HG02973 (cell line): ENCODE results near the gene AGTPBP1.
"Not testable (repeated sequence)": the region's sequence is repeated elsewhere in the genome, so short reads cannot be mapped to it uniquely, and the experiment has no call there.

ENCODE experiments used
- ATAC-seq: cut with Tn5 transposase; IDR thresholded peaks from one replicate; pipeline ENCODE4 v1.9.1; 2021; ENCODE audit warnings: moderate library complexity; ENCODE audit not compliant: unreplicated experiment

AGTPBP1 gene, protein sequence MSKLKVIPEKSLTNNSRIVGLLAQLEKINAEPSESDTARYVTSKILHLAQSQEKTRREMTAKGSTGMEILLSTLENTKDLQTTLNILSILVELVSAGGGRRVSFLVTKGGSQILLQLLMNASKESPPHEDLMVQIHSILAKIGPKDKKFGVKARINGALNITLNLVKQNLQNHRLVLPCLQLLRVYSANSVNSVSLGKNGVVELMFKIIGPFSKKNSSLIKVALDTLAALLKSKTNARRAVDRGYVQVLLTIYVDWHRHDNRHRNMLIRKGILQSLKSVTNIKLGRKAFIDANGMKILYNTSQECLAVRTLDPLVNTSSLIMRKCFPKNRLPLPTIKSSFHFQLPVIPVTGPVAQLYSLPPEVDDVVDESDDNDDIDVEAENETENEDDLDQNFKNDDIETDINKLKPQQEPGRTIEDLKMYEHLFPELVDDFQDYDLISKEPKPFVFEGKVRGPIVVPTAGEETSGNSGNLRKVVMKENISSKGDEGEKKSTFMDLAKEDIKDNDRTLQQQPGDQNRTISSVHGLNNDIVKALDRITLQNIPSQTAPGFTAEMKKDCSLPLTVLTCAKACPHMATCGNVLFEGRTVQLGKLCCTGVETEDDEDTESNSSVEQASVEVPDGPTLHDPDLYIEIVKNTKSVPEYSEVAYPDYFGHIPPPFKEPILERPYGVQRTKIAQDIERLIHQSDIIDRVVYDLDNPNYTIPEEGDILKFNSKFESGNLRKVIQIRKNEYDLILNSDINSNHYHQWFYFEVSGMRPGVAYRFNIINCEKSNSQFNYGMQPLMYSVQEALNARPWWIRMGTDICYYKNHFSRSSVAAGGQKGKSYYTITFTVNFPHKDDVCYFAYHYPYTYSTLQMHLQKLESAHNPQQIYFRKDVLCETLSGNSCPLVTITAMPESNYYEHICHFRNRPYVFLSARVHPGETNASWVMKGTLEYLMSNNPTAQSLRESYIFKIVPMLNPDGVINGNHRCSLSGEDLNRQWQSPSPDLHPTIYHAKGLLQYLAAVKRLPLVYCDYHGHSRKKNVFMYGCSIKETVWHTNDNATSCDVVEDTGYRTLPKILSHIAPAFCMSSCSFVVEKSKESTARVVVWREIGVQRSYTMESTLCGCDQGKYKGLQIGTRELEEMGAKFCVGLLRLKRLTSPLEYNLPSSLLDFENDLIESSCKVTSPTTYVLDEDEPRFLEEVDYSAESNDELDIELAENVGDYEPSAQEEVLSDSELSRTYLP

DNA sequence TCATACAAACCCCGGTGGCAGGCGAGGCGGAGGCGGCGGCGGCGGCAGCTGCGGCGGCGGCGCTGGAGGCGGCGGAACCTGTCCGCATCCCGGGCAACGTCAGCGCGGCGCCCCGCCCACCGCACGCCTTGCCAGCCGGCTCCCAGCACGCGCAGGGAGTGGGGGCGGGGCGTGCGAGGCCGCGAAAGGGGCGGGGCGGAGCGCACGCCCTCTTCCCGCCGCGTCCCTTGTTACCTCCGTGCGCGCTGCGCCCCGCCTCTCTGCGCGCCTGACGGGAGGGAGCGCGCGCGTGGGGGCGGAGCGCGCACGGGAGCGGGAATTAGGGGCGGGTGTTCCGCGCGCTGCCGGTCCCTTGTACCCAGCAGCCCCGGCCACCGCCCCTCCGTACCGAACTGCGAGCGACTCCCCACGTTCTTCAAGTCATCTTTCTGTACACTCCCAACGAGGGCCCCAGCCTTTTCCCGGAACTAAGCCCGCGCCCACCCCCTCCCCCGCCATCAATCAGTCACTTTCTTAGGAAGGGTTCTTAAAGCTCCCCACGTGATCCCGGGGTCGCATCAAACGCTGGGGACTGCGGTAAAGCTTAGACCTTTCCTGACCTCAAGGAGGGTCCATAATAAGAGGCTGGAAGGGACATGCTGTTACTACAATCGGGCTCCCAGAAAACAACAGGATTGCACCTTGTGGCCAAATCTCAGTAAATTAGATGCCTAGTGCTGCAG is at the start of gene AGTPBP1:
TSS of gene AGTPBP1 (minus strand) at position 80 of the 722 bp plus-strand sequence. CDS start 29,421 bp downstream, outside the sequence.
- peak; percentile 71 for ATAC-seq

DNA sequence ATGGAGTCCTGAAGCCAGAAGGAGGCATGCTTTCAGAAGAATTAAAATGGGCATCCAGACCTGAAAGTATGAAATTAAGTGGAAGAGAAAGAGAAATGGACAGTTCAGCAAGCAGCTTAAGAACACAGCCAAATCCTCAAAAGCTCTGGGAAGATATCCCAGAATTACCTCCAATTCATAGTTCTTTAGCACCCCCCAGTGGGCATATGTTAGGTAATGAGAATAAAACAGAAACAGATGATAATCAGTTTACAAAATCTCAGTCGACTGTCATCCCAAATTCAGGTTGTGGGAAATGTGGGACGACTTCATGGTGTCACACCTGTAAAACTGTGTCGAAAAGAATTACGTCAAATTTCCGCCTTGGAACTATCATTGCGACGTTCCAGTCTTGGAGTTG is 44.4 kb upstream of the AGTPBP1 start:
- ATAC-seq: not testable (repeated sequence)

DNA sequence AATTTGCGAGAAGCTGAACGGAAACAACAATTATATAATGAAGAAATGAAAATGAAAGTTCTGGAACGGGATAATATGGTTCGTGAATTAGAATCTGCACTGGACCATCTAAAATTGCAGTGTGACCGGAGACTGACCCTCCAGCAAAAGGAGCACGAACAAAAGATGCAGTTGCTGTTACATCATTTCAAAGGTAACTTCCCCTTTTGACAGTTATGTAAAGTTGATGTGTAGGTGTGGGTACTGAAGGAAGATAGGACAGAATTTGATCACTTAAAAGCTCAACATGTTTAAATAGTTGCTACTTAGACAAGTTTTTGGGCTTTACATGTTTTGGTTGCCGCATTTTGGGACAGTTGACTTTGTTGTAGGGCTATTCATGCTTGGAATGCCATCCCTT is 32.1 kb upstream of the AGTPBP1 start:
- ATAC-seq: not testable (repeated sequence)

DNA sequence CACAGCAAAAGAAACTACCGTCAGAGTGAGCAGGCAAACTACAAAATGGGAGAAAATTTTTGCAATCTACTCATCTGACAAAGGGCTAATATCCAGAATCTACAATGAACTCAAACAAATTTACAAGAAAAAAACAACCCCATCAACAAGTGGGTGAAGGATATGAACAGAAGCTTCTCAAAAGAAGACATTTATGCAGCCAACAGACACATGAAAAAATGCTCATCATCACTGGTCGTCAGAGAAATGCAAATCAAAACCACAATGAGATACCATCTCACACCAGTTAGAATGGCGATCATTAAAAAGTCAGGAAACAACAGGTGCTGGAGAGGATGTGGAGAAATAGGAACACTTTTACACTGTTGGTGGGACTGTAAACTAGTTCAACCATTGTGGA is 20.0 kb upstream of the AGTPBP1 start:
- ATAC-seq: not testable (repeated sequence)

DNA sequence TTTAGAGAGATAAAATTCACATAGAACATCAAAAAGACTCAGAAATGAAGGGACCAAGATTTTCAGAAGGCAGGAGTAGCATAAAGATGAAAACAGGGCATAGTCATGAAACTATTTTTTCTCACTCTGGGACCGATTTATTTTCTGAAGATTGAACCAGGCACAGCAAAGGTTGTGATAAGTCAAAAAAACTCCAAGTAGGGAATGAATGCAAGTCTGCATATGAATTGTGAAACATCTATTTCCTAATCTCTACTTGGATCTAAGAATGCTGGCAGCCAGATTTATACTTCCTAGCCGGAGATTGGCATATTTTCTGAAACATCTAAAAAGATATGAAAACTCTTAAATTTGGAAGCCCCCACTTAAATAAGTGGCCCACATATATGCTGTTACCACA is 16.0 kb upstream of the AGTPBP1 start:
- not testable (repeated sequence) for ATAC-seq

DNA sequence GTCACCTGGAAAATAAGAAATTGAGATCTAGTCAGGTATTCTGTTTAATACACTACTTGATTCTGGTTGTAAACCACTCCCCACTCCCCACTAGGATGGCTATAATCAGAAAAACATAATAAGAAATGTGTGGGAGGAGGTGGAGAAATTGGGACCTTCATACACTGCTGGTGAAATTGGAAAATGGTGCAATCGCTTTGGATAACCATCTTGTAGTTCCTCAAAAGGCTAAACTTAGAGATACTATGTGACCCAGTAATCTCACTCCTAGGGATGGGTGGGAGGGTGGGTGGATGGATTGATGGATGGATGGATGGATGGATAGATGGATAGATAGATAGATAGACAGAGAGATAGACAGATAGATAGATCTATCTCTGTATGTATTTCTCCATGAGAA is 14.5 kb upstream of the AGTPBP1 start:
- ATAC-seq: not testable (repeated sequence)

DNA sequence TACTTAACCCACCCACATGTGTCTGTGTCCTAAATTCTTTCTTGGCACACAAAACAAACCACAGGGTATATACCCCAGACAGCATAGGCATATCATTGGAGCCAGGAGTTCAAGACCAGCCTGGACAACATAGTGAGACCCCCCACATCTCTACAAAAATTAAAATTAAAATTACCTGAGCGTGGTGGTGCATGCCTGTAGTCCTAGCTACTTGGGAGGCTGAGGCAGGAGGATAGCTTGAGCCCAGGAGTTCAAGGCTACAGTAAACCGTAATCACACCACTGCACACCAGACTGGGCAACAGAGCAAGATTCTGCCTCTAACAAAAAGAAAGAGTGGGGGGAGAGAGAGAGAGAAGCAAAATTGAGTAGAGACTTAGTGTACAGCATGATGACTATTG is 4.6 kb upstream of the AGTPBP1 start:
- no peak for ATAC-seq

DNA sequence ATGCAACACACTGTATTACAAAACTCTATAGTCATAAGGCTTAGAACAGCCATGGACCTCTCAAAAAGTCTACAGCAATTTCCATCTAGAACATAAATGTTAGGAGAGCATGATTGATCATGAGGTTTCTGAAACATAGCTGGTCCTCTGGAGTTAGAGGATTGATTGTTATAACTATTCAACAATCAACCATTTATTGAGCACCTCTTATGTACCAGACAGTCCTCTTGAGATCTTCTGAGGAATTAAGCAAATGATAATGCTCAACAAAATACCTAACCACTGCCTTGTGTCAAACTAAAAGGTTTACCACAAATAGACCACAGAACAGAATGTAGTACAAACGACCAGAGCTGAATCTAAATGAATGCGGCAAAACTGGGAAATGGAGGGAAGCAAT is 3.4 kb upstream of the AGTPBP1 start:
- ATAC-seq: no peak

DNA sequence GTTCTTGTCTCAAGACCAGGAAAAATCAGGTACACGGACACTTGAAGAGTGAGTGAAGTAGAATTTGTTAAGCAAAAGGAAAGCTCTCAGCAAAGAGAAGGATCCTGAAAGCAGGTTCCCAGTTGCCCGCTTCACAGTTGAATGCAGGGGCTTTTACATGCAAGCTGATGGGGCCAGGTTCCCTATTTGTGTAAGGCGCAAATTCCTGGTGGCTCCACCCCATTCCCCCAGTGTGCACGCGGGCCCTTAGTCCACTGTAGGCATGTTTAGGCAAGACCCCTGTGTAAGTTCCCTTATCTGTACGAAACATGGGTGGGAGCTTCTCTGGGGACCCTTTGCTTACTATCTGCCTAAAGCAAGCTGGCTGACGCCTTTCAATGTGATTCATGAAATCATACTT is 2.7 kb upstream of the AGTPBP1 start:
- no peak for ATAC-seq

DNA sequence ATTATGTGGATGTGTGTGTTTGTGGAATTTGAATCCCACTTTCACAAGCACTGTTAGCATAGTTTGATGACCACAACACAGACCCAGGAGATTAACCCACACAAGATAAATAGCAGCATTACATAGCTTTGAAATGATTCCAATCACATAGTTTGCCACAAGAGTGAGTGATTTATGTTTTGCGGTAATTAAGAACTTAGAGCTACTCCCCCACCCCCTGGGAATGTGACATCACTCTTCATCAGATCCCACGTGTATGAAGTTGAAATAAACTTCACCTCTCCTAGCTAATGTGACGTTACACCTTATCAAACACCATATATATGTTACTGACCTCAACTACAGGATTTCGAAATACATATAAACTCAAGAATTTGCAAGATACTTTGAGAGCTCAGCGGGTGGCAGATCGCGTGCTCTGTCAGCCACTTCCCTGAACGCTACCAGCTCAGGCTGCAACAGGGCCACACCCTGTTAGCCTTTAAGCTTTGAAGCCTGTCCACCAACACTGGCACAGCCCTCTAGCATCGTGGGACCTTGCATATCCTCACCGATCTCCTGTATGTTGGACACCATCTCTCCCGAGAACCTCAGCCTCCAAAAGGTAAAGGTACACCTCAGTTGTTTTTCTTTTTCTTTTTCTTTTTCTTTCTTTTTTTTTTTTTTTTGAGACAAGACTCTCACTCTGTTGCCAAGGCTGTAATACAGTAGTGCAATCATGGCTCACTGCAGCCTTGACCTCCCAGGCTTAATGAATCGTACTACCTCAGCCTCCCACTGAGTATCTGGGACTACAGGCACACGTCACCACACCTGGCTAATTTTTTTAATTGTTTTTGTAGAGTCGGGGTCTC is 1.7 kb upstream of the AGTPBP1 start:
- ATAC-seq: no peak

DNA sequence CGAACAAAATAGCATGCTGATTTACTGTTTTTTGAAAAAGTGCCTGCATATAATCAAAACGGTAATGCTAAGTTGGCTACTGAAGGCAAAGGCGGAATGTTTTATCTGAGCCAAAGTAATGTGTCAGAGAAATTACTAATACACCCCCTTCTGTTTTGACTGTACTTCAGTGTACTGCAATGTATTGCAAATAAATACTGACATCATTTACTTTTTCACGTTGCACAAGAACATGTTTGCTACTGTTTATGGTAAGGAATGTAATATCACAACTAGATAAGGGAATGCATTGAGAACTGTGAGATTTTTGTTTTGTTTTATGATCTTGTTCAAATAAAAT is 813 bp upstream of the AGTPBP1 start:
- ATAC-seq: no peak

DNA sequence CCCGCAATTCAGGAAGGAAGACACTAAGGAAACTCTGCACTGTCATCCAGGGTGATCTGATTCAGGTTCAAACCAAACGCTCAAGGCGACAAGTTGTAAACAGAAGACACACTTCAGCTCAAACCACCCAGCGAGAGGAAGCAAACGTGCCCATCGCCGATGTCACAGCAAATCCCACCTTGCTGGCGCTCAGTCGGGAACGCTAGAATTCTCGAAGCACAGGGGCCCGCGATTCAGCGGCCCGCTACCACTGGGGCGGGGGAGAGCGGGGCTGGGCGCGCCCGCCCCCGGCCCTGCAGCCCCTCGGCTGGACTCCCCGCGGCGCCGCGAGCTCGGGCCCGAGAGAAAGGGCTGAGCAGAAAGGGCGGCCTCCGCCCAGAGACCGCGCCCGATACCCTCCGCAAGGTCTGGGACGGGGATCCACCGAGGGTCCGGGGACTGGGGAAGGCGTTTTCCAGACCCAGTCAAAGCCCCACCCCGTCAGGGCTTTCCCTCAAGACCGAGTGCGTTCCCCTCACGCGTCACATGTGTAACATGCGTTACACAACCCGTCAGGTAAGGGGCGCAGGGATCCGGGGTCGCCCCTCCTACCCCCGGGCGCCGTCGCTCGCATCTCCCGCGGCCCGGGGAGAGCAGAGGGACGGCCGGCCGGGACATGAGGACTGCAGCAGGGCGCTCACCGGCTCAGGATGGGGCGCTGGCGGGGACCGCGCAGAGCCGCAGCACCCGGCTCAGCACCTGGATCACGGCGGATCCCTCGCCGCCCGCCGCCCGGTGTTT is 469 bp downstream of the AGTPBP1 start:
- peak; percentile 48 for ATAC-seq

DNA sequence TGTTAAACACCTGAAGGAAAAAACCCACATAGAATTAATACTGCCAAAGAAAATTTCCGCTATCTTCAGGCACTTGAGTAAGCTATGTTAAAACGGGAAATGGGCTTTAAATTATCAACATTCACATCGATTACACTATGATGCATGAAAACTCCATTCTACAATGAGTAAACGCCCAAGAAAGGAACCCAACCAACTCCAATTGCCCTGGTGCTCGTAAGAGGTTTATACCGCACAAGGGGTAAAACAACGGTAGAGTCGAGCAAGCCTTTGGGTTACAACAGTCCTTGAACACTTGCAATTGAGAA is 1.0 kb downstream of the AGTPBP1 start:
- no peak for ATAC-seq

DNA sequence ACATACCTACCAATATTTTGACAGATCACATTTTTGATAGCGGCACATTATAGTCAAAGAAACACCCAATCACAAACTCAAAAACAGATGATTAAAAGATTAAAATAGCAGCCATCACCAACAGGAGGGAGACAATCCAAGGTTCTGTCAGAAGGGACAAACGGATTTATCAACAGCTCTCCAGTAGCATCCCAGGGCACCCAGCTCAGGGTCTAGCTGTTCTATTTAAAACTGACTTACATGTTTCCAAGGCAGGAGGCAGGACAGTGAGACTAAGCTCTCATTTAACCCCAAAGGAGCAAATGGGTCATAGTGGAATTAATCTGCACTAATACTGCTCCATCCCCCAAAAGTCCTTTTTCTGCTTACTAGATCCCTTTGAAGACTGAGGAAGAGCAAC is 3.2 kb downstream of the AGTPBP1 start:
- ATAC-seq: no peak

DNA sequence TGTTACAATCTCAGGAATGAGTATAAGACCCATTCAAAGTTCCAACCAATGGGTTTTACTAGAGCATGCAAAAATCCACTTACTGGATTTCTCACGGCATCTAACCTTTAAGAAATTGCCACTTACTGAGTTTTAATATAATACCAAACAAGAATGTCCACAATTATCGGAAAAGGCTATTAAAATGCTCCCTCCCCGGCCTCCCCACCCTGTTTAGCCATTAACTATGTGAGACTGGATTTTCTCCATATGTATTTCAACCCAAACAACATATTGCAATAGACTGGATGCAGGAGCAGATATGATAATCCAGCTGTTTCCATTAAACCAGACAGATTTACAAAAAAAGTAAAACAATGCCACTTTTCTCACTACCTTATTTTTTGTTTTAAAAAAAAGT is 4.1 kb downstream of the AGTPBP1 start:
- no peak for ATAC-seq

DNA sequence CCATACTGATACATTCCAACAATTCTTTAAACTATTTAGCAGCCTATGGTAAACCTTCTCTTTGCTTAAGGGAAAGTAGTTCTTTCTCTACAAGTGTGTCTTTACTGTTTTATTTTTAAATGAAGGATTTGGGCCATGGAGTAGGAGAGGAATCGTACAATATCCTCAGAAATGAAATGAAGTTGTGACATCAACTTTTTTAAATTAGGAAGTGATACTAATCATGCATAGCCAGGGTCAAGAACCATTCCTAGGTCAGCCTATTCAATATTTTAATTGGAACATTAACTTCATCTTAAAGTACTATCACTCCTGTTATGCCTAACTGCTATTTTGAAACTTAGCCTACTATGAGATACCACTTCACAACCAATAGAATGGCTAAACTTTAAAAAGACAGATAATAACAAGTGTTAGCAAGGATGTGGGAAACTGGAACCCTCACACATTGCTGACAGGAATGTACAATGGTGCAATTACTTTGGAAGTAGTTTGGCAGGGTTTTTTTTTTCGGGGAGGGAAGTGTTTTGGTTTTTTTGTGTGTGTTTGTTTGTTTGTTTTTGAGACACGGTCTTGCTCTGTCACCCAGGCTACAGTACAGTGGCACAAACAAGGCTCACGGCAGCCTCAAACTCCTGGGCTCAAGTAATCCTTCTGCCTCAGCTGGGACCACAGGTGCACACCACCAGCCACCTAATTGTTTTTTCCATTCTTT is 10.7 kb downstream of the AGTPBP1 start:
- ATAC-seq: no peak

DNA sequence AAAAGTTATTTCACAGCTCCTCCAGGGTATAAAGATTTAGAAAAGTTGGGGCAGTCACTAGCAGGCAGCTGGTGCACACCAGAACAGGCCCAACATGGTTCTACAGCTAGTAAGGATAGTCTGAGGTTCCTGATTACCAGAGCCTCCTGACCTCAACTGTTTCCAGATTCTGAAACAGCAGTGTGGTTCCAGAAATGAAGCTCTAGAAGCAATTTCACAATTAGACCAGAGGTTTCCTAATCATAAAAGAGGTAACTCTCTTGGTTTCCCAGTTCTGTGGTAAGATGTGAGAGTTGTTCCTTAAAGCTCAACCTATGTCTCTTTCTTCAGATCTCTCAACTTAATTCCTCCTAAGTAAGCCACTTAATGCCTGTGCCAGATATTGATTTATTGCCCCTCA is 11.9 kb downstream of the AGTPBP1 start:
- ATAC-seq: no peak

DNA sequence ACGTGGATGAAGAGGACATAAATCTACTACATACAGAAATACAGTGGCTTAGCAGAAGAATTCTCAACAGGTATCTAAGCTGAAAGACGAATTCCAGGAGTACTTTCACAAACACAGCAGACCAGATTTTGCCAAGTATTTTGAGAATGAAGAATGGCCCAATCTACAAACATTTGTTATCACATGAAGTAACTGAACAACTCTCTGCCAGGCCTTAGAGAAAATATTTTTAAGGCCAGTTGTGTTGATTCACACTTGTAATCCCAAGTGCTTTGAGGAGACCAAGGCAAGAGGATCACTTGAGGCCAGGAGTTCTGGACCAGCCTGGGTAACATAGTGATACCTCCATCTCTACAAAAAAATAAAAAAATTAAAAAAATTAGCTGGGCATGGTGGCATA is 14.3 kb downstream of the AGTPBP1 start:
- ATAC-seq: no peak

DNA sequence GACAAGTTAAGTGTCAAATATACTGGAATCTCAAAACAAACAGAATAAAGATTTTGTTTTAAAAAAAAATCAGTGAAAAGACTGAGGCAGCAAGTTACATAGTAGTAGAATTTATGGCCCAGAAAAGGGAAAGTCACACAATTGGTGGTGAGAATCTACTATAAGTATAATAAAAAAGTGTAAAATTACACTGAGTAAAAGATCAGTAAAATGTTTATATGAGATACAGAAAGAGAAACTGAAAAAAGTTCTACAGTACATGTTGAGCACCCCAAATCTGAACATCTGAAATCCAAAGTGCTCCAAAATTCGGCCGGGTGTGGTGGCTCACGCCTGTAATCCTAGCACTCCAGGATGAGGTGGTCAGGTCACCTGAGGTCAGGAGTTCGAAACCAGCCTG is 15.0 kb downstream of the AGTPBP1 start:
- no peak for ATAC-seq
